GM12878 (cell line): ENCODE results near the gene USO1. TPM values are rescaled to one million over a fixed set of nuclear protein-coding genes. Genes with fewer than 3 reads are reported as not detected.

Source experiments
- ATAC-seq: fragments of 200-7000 bp; cut with Tn5 transposase; 3 replicates; pipeline ENCODE4 v1.9.1; 2020; ENCODE audit warnings: mild to moderate bottlenecking, moderate library complexity
- BruUV-seq: library from RNA; stranded (reverse); fragments of 400-500 nt; replicated peaks from 2 replicates; lab custom pipeline; 2021; lab: Mats Ljungman, UMichigan
- CTCF ChIA-PET: fragments of 300-600 bp; sonication (Branson Sonifier 250); formaldehyde crosslinking; extraction: SDS; loops from one replicate; lab custom pipeline; 2021; ENCODE audit warnings: inconsistent platforms; lab: Yijun Ruan, JAX
- POLR2A ChIA-PET: fragments of 350-600 bp; formaldehyde crosslinking; extraction: SDS; loops from one replicate; lab custom pipeline; 2021; ENCODE audit warnings: inconsistent platforms; lab: Charles Lee
- RAD21 ChIA-PET: fragments of 300-600 bp; sonication (Branson Sonifier 250); formaldehyde crosslinking; loops from one replicate; lab custom pipeline; 2023; ENCODE audit warnings: antibody characterized with exemption; ENCODE audit not compliant: unreplicated experiment; lab: Charles Lee
- SMC1A ChIA-PET: fragments of 300-600 bp; sonication (Branson Sonifier 250); formaldehyde crosslinking; loops from one replicate; lab custom pipeline; 2023; ENCODE audit not compliant: unreplicated experiment, uncharacterized antibody; lab: Charles Lee
- DNase-seq: peaks from one replicate; pipeline ENCODE4 v3.0.0-alpha.2; 2011; ENCODE audit warnings: low read depth, low spot score
- FAIRE-seq: peaks from 3 replicates; lab custom pipeline; 2011; peaks lifted over from hg19 to GRCh38; lab: Jason Lieb, UNC
- H2AFZ ChIP-seq: 2 replicates; pipeline ENCODE4 v1.6.0; 2011; ENCODE audit warnings: low read depth, low read length, control low read depth; ENCODE audit not compliant: control insufficient read depth
- H3K27ac ChIP-seq: 2 replicates; pipeline ENCODE4 v1.5.1; 2011; ENCODE audit warnings: control low read depth; ENCODE audit not compliant: control insufficient read depth, insufficient read depth
- H3K27me3 ChIP-seq, 2 experiments: replicated peaks in 1 of 2; 2 replicates each; pipeline versions ENCODE4 v1.6.0 to v1.6.1; 2011; ENCODE audit warnings: low read length in 1 of 2; ENCODE audit not compliant: control insufficient read depth in 2 of 2, insufficient read depth in 2 of 2
- H3K36me3 ChIP-seq, 2 experiments: 2 replicates each; pipeline ENCODE4 v1.5.1; 2011; ENCODE audit warnings: low read length in 1 of 2; ENCODE audit not compliant: control insufficient read depth in 2 of 2, insufficient read depth in 2 of 2
- H3K4me1 ChIP-seq: 2 replicates; pipeline ENCODE4 v1.6.1; 2011; ENCODE audit warnings: mild to moderate bottlenecking, low read length, moderate library complexity, mixed read lengths; ENCODE audit not compliant: control insufficient read depth, insufficient read depth
- H3K4me2 ChIP-seq: 2 replicates; pipeline ENCODE4 v1.6.0; 2011; ENCODE audit warnings: control low read depth; ENCODE audit not compliant: control insufficient read depth, insufficient read depth
- H3K4me3 ChIP-seq: fragments of 200-600 bp; sonication (generic); 2 replicates; pipeline ENCODE4 v1.5.1; 2016
- H3K79me2 ChIP-seq: 2 replicates; pipeline ENCODE4 v1.6.0; 2011; ENCODE audit warnings: low read length; ENCODE audit not compliant: control insufficient read depth, insufficient read depth
- H3K9ac ChIP-seq: 2 replicates; pipeline ENCODE4 v1.8.0; 2011; ENCODE audit warnings: low read length, control low read depth, mixed read lengths; ENCODE audit not compliant: control insufficient read depth, insufficient read depth
- H3K9me3 ChIP-seq: replicated peaks from 3 replicates; pipeline ENCODE4 v1.5.1; 2011; ENCODE audit warnings: mild to moderate bottlenecking, low read length; ENCODE audit not compliant: control insufficient read depth, insufficient read depth
- H4K20me1 ChIP-seq: 2 replicates; pipeline ENCODE4 v1.6.0; 2011; ENCODE audit not compliant: control insufficient read depth, insufficient read depth
- BHLHE40 ChIP-seq, 2 experiments: fragments of 450-650 bp in 1 of 2; IDR thresholded peaks; 2 replicates each; pipeline ENCODE4 v1.6.1; 2011 to 2017; ENCODE audit warnings: low read depth in 2 of 2, borderline replicate concordance in 1 of 2, improper control_type of control experiment in 1 of 2, low read length in 1 of 2, mild to moderate bottlenecking in 1 of 2
- CREB1 ChIP-seq: IDR thresholded peaks from 2 replicates; pipeline ENCODE4 v1.6.1; 2012; ENCODE audit warnings: low read depth, mild to moderate bottlenecking, inconsistent platforms
- DPF2 ChIP-seq: fragments of 450-650 bp; IDR thresholded peaks from 2 replicates; pipeline ENCODE4 v1.6.1; 2017; ENCODE audit warnings: mild to moderate bottlenecking
- ESRRA ChIP-seq: IDR thresholded peaks from 2 replicates; pipeline ENCODE4 v1.6.1; 2012; ENCODE audit warnings: mild to moderate bottlenecking, low read length, improper control_type of control experiment
- ETV6 ChIP-seq, 2 experiments: fragments of 450-650 bp in 1 of 2; IDR thresholded peaks in 1 of 2; conservative IDR thresholded peaks in 1 of 2; 2 replicates each; pipeline ENCODE4 v1.6.1; 2014; ENCODE audit warnings: antibody characterized with exemption in 1 of 2, borderline replicate concordance in 1 of 2, low read depth in 1 of 2, mild to moderate bottlenecking in 1 of 2, moderate library complexity in 1 of 2
- RB1 ChIP-seq: fragments of 450-650 bp; formaldehyde crosslinking; IDR thresholded peaks from 2 replicates; pipeline ENCODE4 v1.6.1; 2017; ENCODE audit warnings: mild to moderate bottlenecking, borderline replicate concordance
- SIX5 ChIP-seq: IDR thresholded peaks from 2 replicates; pipeline ENCODE4 v1.6.1; 2011; ENCODE audit warnings: mild to moderate bottlenecking, low read depth, low read length, moderate library complexity; ENCODE audit not compliant: severe bottlenecking
- SPI1 ChIP-seq: IDR thresholded peaks from 2 replicates; pipeline ENCODE4 v1.6.1; 2011; ENCODE audit warnings: low read depth, mild to moderate bottlenecking, low read length, moderate library complexity, borderline replicate concordance; ENCODE audit not compliant: insufficient read depth
- STAT3 ChIP-seq: IDR thresholded peaks from 2 replicates; pipeline ENCODE4 v1.6.1; 2011; ENCODE audit warnings: low read depth, low read length, improper control_type of control experiment
- WGBS: methylation state at CpG from one replicate; pipeline ENCODE4 v1.1.6; 2016; ENCODE audit warnings: low lambda C conversion rate; ENCODE audit not compliant: insufficient replicate concordance, insufficient coverage; ENCODE audit errors: missing lambda C conversion rate; 5-methylcytosine and 5-hydroxymethylcytosine counted together
- in situ Hi-C: fragments of 300-500 bp; cut with MboI; formaldehyde crosslinking; loops from 9 replicates; pipeline ENCODE4 v1.14.3; 2018; ENCODE audit warnings: mixed read lengths
- intact Hi-C: fragments of 100-400 bp; cut with micrococcal nuclease; formaldehyde crosslinking; loops from one replicate; pipeline ENCODE4 v1.14.2; 2022; ENCODE audit not compliant: unreplicated experiment
- polyA plus RNA-seq, 11 experiments: library from polyadenylated mRNA; depleted of rRNA in 4 of 11; unstranded in 6 of 11; stranded (reverse) in 5 of 11; fragments of >200 nt; fragmentation: Nextera tagmentation in 4 of 11; fragmentation: Illumina TruSeq in 1 of 11; extraction: Ambion mirVana in 4 of 11; extraction: Trizol in 1 of 11; gene quantifications; 1 replicate in 1 of 11; 2 replicates in 10 of 11; pipeline versions ENCODE4 v1.2.1 to v1.2.3, GENCODE V29; 2011 to 2016; ENCODE audit warnings: inconsistent platforms in 2 of 11, missing spikeins in 2 of 11, low read depth in 1 of 11
- total RNA-seq, 4 experiments: library from RNA; depleted of rRNA in 3 of 4; stranded (reverse); fragments of >200 nt in 3 of 4; fragmentation: Illumina TruSeq in 1 of 4; extraction: Trizol in 1 of 4; gene quantifications; 2 replicates each; pipeline versions ENCODE4 v1.2.1 to v1.2.3, GENCODE V29; 2013 to 2021
- TF ChIP-seq, protein P1 (sequence below): fragments of 450-650 bp; IDR thresholded peaks from 2 replicates; pipeline ENCODE4 v1.6.1; 2016; ENCODE audit warnings: mild to moderate bottlenecking
- TF ChIP-seq, protein P2 (sequence below): fragments of 450-650 bp; IDR thresholded peaks from 2 replicates; pipeline ENCODE4 v1.6.1; 2017; ENCODE audit warnings: mild to moderate bottlenecking, moderate library complexity
- TF ChIP-seq, protein P3 (sequence below): fragments of 450-650 bp; IDR thresholded peaks from 2 replicates; pipeline ENCODE4 v1.6.1; 2017; ENCODE audit warnings: borderline replicate concordance

Gene USO1
- total and polyA plus RNA-seq, 10 of the 15 experiments (the other 5 are each of a cell fraction or from before 2014, with no cell fraction given) = 19.4 to 79.7 (median 59.6) TPM

DNA sequence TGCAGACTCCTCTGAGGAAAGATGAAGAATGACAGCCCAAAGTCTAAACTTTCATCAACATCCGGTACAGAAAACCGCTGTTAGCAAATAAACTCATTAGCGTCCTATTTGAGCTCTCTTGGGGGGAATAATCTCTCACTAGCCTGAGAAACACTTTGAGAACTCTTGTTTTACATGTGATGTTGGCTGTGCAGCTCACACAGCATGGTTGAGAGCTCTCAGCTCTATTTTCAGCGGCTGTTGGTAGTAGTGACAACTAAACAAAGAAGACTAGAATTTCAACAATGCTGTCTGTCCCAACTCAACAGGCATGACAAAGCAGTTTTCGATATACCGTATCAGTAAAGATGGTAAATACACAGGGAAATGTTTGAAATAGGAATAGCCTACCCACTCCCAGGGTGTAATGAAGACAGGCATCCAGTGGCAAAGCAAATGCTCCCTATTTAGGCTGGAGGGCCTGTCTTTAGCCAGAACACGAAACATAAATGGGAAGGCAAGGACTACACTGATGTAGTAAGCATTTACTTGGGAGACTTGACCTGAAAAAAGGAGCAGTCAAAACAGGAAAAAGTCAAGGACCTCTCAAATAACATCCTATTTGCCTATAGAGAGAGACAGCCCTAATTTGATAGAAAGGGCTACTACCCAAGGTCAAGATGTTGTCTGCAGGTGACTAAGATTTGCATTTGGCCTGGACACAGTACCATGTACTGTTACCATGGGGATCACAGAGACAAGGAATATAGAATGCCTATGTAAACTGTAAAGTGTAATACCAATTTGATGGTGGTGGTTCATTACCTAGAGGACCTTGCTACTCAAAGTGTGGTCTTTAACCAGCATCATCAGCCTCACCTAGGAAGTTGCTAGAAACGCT is 117.5 kb downstream of the USO1 start (continued):
- TF ChIP-seq STAT3 (no peak), ETV6 (conservative IDR thresholded peaks at IDR 0.05 in 1 of 2, IDR thresholded peaks at IDR 0.05 in 1 of 2; ENCODE audit: borderline replicate concordance in 1 of 2, low read depth in 1 of 2) (no peak), SIX5 (no peak)

- ChIA-PET POLR2A (no interaction called here), CTCF (no interaction called here), RAD21 (interaction anchor here (0.8 kb wide), 1 partner anchor 269 kb away, joined by 3 read pairs; no protein-coding TSS in a partner anchor), SMC1A (no interaction called here)
- Histone ChIP-seq H3K27me3 (no peaks in the 10 kb centered on the region), H3K36me3 (no peaks in the 10 kb centered on the region), H3K27ac (no peak overlapping the region), H3K79me2 (no peaks in the 10 kb centered on the region), H3K9me3 (no peaks in the 10 kb centered on the region), H3K4me1 (no peaks in the 10 kb centered on the region), H3K4me2 (no peak overlapping the region), H3K9ac (no peak overlapping the region), H2AFZ (no peak overlapping the region), H4K20me1 (no peaks in the 10 kb centered on the region), H3K4me3 (no peak overlapping the region)
- no TSS peak for BruUV-seq
- in situ Hi-C loops (no loop called here), intact Hi-C loops (no loop called here)
- WGBS = 81% methylated on average over 4 of the region's 4 CpGs
- DNase-seq (no peak), ATAC-seq (no peak), FAIRE-seq (no peak)
- no peak for TF ChIP-seq DPF2
- no peak for TF ChIP-seq SPI1
- TF ChIP-seq, protein P1, sequence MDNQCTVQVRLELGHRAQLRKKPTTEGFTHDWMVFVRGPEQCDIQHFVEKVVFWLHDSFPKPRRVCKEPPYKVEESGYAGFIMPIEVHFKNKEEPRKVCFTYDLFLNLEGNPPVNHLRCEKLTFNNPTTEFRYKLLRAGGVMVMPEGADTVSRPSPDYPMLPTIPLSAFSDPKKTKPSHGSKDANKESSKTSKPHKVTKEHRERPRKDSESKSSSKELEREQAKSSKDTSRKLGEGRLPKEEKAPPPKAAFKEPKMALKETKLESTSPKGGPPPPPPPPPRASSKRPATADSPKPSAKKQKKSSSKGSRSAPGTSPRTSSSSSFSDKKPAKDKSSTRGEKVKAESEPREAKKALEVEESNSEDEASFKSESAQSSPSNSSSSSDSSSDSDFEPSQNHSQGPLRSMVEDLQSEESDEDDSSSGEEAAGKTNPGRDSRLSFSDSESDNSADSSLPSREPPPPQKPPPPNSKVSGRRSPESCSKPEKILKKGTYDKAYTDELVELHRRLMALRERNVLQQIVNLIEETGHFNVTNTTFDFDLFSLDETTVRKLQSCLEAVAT = no peak
- TF ChIP-seq, protein P2, sequence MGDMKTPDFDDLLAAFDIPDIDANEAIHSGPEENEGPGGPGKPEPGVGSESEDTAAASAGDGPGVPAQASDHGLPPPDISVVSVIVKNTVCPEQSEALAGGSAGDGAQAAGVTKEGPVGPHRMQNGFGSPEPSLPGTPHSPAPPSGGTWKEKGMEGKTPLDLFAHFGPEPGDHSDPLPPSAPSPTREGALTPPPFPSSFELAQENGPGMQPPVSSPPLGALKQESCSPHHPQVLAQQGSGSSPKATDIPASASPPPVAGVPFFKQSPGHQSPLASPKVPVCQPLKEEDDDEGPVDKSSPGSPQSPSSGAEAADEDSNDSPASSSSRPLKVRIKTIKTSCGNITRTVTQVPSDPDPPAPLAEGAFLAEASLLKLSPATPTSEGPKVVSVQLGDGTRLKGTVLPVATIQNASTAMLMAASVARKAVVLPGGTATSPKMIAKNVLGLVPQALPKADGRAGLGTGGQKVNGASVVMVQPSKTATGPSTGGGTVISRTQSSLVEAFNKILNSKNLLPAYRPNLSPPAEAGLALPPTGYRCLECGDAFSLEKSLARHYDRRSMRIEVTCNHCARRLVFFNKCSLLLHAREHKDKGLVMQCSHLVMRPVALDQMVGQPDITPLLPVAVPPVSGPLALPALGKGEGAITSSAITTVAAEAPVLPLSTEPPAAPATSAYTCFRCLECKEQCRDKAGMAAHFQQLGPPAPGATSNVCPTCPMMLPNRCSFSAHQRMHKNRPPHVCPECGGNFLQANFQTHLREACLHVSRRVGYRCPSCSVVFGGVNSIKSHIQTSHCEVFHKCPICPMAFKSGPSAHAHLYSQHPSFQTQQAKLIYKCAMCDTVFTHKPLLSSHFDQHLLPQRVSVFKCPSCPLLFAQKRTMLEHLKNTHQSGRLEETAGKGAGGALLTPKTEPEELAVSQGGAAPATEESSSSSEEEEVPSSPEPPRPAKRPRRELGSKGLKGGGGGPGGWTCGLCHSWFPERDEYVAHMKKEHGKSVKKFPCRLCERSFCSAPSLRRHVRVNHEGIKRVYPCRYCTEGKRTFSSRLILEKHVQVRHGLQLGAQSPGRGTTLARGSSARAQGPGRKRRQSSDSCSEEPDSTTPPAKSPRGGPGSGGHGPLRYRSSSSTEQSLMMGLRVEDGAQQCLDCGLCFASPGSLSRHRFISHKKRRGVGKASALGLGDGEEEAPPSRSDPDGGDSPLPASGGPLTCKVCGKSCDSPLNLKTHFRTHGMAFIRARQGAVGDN = no peak
- no peak for TF ChIP-seq CREB1
- no peak for TF ChIP-seq ESRRA
- TF ChIP-seq, protein P3, sequence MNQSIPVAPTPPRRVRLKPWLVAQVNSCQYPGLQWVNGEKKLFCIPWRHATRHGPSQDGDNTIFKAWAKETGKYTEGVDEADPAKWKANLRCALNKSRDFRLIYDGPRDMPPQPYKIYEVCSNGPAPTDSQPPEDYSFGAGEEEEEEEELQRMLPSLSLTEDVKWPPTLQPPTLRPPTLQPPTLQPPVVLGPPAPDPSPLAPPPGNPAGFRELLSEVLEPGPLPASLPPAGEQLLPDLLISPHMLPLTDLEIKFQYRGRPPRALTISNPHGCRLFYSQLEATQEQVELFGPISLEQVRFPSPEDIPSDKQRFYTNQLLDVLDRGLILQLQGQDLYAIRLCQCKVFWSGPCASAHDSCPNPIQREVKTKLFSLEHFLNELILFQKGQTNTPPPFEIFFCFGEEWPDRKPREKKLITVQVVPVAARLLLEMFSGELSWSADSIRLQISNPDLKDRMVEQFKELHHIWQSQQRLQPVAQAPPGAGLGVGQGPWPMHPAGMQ = no peak
- no peak for TF ChIP-seq BHLHE40 (IDR thresholded peaks at IDR 0.05; ENCODE audit: borderline replicate concordance in 1 of 2, low read depth in 2 of 2, low read length in 1 of 2)
- no peak for TF ChIP-seq RB1
These were observed 119.2 kb downstream of the USO1 start for GRCh38 chr4:75843596-75843995.
